Amniotic stem cell (primary cell): Measurements from ENCODE around the gene SEC22C.
"Not testable (repeated sequence)": the region's sequence is repeated elsewhere in the genome, so short reads cannot be mapped to it uniquely, and the experiment has no call there.

ENCODE experiments used
- DNase-seq: peaks from one replicate; lab custom pipeline; 2025; lab: John Stamatoyannopoulos, UW

Gene SEC22C

GRCh38 chr3:42581400-42581708 is 413 bp downstream of the SEC22C start:
- DNase-seq: no peak

- not testable (repeated sequence) for DNase-seq
These were observed 2.4 kb downstream of the SEC22C start for GRCh38 chr3:42579346-42579745.

GRCh38 chr3:42578054-42578453 is 3.7 kb downstream of the SEC22C start:
- DNase-seq: no peak

- no peak for DNase-seq
These were observed 6.5 kb downstream of the SEC22C start for GRCh38 chr3:42575137-42575741.

GRCh38 chr3:42572278-42572677 is 9.5 kb downstream of the SEC22C start:
- no peak for DNase-seq

- DNase-seq: no peak
These were observed 12.1 kb downstream of the SEC22C start for GRCh38 chr3:42569593-42570142.

GRCh38 chr3:42562047-42562907 is 19.5 kb downstream of the SEC22C start:
- DNase-seq: no peak

GRCh38 chr3:42557854-42558253 is 23.9 kb downstream of the SEC22C start:
- no peak for DNase-seq

GRCh38 chr3:42556817-42557216 is 24.9 kb downstream of the SEC22C start:
- not testable (repeated sequence) for DNase-seq

GRCh38 chr3:42556089-42556632 is 25.6 kb downstream of the SEC22C start:
- DNase-seq: no peak

- no peak for DNase-seq
These were observed 28.9 kb downstream of the SEC22C start for GRCh38 chr3:42552830-42553229.

GRCh38 chr3:42550250-42550649 is 31.5 kb downstream of the SEC22C start:
- DNase-seq: no peak

- DNase-seq: no peak
These were observed 32.6 kb downstream of the SEC22C start for GRCh38 chr3:42549131-42549530.

GRCh38 chr3:42547401-42547945 is 34.3 kb downstream of the SEC22C start:
- no peak for DNase-seq

GRCh38 chr3:42546691-42547213 is 35.0 kb downstream of the SEC22C start:
- DNase-seq: no peak

- DNase-seq: no peak
These were observed 36.4 kb downstream of the SEC22C start for GRCh38 chr3:42545284-42545900.

GRCh38 chr3:42544492-42545283 is 37.1 kb downstream of the SEC22C start:
- DNase-seq: no peak

GRCh38 chr3:42541079-42541478 is 40.7 kb downstream of the SEC22C start:
- no peak for DNase-seq

- DNase-seq: no peak
These were observed 41.7 kb downstream of the SEC22C start for GRCh38 chr3:42539871-42540714.

GRCh38 chr3:42537350-42537749 is 44.4 kb downstream of the SEC22C start:
- no peak for DNase-seq
